GM19023 (cell line): Measurements from ENCODE around the gene ZSCAN18.

ENCODE experiments used
- ATAC-seq: cut with Tn5 transposase; IDR thresholded peaks from one replicate; pipeline ENCODE4 v1.9.1; 2021; ENCODE audit warnings: mild to moderate bottlenecking, moderate library complexity; ENCODE audit not compliant: unreplicated experiment

The ZSCAN18 gene

DNA sequence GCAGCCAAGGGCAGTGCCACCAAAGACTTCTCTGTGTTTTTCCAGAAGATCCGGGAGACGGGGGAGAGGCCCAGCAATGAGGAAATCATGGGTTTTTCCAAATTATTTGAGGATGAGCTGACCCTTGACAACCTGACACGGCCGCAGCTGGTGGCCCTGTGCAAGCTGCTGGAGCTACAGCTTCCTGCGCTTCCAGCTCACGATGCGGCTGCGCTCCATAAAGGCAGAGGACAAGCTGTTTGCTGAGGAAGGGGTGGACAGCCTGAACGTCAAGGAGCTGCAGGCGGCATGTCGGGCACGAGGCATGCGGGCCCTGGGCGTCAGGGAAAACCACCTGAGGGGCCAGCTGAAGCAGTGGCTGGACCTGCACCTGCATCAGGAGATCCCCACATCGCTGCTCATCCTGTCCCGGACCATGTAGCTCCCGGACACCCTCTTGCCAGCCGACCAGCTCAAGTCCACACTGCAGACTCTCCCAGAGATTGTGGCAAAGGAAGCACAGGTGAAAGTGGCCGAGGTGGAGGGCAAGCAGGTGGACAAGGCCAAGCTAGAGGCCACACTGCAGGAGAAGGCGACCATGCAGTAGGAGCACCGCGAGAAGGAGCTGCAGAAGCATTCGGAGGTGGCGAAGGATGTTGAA lies 52.5 kb downstream of the ZSCAN18 start:
- no peak for ATAC-seq

DNA sequence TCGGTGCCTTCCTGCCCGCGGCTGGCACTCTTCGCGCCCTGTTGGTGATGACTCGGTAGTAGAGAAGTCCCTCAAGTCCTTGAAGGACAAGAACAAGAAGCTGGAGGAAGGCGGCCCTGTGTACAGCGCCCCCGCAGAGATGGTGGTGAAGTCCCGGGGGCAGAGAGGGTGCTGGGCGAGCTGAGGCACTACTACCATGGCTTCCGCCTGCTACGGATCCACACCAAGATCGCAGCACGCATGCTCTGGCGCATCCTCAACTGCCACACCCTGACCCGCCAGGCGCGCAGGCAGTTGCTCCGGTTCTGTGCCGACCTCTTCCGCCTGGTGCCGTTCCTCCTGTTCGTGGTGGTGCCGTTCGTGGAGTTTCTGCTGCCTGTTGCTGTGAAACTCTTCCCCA lies 53.1 kb downstream of the ZSCAN18 start:
- ATAC-seq, result no peak

GRCh38 chr19:58044391-58044790 lies 53.6 kb downstream of the ZSCAN18 start:
- no peak for ATAC-seq

- no peak for ATAC-seq
Observed at GRCh38 chr19:58042495-58043340, 55.3 kb downstream of the ZSCAN18 start.

DNA sequence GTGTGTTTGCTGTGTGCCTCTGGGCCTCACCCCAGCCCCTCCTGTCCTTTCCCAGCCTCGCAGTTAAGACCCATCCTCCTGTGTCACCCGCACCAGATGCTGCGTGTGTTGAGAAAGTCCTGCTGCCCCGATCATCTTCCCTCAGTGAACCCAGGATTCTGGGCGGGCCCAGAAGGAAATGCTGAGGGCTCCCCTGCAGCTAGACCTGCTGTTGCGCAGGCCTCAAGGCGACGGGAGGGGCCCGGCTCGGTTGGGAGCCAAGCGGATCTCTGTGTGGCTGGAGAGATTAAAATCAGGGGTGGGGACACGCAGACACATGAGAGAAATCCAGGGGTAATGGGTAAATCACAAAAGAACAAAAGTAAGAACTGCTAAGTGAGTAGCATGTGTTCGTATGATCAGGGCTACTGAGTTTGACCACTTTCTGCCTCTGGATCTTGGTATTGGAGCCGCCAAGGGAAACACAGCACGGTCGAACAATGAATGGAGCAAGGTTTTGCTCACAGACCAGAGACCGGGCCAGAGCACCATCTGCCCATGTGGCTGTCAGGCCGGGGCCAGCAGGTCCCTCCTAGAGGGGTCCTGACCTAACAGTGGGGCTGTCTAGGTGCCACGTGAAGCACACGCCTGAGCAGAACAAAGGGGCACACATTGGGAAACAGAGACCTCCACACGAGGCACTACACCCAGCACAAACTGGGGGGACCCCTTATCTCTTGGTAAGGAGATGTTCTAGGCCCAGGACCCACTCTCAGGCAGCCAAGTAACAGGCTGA lies 57.1 kb downstream of the ZSCAN18 start:
- no peak for ATAC-seq

DNA sequence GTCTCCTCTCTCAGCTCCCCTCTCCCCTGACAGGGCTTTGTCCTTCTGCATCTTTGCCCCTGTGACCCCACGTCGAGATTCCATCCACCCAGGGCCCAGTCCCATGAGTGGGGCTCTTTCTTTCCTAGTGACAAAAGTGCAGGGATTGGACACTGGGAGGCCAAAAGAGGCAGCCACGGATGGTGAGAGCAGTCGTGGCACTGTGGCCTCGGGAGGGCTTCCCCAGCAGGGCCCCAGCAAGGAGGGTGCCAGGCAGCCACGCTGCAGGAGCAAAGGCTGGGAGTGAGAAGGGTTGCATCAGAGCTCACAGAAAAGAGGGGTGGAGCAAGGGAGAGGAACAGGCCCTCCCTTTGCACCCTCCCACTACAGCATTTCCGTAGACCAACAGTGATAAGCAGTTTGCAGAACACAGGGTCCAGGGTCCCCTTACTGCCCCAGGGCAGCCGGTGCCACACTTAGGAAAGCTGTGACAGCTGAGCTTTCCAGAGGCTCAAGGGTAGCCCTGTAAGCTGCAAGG lies 59.3 kb downstream of the ZSCAN18 start:
- ATAC-seq, result no peak

- ATAC-seq, result no peak
Observed at GRCh38 chr19:58037927-58038687, 59.9 kb downstream of the ZSCAN18 start.

GRCh38 chr19:58035863-58036262 lies 62.2 kb downstream of the ZSCAN18 start:
- no peak for ATAC-seq

GRCh38 chr19:58034477-58034793 lies 63.6 kb downstream of the ZSCAN18 start:
- no peak for ATAC-seq
